Colon (tissue), 2 donors: ENCODE data around the gene KCTD10.
"Not testable (repeated sequence)": the region's sequence is repeated elsewhere in the genome, so short reads cannot be mapped to it uniquely, and the experiment has no call there.

Source experiments
- FAIRE-seq: peaks from 2 replicates; lab custom pipeline; 2012; peaks lifted over from hg19 to GRCh38; lab: Jason Lieb, UNC
- donor health status: control.
- donor health status: control.

Gene KCTD10

DNA sequence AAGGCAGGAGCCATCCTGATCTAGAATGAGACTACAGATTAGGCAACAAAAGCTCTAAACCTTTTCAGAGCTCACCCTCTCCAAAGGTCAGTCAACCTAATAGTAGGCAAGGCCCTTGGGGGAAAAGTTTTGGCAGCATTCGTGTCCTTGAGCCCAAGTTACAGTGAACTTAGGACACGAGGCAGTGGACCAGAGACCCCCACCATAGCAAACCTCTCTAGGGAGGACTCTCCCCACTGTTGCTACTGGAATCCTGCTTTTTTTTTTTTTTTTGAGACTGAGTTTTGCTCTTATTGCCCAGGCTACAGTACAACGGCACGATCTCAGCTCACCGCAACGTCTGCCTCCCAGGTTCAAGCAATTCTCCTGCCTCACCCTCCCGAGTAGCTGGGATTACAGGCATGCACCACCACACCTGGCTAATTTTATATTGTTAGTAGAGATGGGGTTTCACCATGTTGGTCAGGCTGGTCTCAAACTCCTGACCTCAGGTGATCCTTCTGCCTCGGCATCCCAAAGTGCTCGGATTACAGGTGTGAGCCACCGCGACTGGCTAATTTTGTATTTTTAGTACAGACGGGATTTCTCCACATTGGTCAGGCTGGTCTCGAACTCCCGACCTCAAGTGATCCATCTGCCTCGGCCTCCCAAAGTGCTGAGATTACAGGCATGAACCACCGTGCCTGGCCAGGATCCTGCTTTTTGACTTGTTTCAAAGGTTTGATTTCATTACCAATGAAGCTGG lies 3.4 kb downstream of the KCTD10 start:
- FAIRE-seq, result not testable (repeated sequence)

DNA sequence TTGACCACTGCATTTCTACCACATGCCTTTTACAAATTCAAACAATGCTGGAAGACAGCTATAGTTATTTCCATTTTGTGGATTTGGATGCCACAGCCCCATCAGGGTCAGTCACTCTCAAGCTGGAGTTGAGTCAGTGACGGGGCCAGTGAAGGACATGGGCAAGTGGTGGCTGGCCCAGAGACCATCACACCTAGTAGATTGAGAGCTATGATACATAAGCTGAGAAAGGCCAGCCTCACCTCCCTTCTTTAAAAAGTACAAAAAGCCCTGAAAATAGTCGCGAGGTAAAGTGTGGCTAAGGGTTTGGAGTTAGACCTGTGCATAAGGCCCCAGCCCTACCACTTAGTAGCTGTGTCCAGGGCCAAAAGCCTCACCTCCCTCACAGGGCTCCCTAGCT lies 4.1 kb downstream of the KCTD10 start:
- no peak for FAIRE-seq

- no peak for FAIRE-seq
Measured at GRCh38 chr12:109469517-109469916, 7.6 kb downstream of the KCTD10 start.

DNA sequence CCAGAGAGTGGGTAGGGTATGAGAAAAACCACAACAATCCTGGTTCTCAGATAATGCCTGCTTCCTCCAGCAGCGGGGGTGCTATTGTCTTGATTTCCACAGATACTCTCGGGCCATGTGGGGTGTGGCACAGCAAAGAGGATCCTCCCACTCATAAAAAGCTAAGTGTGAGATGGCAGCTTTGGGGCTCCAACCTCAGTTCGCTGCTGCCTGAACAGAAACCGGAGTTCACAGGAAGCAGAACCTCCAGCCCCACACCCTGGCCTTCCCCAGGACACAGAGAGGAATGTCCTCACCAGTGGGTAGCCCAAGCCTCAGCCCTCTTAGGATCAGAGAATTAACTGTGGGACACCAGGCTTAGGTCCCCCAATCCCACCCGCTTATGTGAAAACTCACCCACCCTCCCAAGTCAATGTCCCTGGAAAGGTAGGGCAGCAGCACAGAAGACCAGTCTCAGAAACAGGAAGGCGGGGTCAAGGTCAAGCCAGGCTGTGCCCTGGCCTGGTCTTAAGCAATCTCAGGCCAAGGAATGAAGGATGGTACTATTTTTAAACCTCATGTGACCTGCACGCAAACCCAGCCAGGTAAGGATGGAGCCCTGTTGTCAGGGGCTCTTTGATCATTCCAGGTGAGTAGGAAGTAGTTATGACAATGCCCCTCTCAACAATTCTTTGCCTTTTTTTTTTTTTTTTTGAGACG lies 9.0 kb downstream of the KCTD10 start:
- FAIRE-seq, result no peak

DNA sequence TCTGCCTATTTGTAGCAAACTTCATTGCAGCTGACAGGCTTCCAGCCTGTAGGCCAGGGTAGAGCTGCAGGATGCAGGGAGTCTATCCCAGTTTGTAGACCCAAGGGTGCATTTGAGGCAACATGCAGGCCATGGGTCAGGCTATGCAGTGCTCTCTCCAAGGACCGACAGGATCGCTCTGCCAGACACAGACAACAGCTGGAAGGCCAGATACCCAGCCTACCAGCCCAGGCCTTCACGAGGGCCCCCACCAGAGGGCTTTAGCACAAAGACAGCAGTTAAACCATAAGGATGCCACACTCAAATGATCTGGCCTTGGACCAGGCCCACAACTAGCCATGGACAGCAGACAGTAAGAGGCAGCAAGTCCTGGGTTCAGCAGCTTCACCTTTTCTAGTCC lies 10.3 kb downstream of the KCTD10 start:
- no peak for FAIRE-seq

GRCh38 chr12:109466305-109466704 lies 10.8 kb downstream of the KCTD10 start:
- no peak for FAIRE-seq

- no peak for FAIRE-seq
Measured at GRCh38 chr12:109464642-109465351, 12.3 kb downstream of the KCTD10 start.

GRCh38 chr12:109463756-109464155 lies 13.3 kb downstream of the KCTD10 start:
- no peak for FAIRE-seq

DNA sequence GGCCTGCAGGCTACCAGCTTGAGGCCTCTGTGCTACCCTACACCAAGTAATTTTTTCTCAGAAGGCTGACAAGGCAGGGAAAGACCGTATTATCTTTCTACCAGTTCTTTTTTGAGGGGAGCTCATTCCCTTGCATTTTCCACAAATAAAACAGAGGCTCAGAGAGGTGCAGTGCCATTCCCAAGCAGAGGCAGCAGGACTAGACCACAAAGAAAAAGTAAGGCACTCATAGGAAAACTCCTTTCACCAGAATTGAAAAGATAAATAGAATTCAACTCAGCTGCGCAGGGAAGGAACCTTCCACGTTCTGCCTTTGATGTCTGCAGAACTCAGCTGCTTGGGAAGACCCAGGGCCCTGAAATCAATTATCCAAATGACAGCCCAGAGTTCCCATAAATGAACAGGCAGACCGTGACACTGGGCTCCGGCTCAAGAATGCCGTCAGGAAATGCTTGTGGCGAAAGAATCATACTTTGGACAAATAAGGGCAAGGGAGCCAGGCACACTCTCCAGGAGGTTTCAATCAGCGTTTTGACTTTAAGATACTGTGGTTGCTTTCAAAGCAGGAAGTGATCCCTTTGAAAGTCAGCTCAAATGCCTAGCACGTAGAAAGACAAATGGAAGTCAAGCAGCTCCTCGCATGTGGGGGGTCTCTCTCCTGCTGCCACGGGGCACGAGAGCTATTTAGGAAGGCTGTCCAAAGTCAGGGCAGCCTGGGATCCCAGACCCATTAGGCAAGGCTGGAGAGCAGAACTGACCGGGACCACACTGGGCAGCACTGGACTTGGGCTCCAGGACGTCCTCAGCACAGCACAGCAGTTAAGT lies 14.0 kb downstream of the KCTD10 start:
- FAIRE-seq, result no peak

DNA sequence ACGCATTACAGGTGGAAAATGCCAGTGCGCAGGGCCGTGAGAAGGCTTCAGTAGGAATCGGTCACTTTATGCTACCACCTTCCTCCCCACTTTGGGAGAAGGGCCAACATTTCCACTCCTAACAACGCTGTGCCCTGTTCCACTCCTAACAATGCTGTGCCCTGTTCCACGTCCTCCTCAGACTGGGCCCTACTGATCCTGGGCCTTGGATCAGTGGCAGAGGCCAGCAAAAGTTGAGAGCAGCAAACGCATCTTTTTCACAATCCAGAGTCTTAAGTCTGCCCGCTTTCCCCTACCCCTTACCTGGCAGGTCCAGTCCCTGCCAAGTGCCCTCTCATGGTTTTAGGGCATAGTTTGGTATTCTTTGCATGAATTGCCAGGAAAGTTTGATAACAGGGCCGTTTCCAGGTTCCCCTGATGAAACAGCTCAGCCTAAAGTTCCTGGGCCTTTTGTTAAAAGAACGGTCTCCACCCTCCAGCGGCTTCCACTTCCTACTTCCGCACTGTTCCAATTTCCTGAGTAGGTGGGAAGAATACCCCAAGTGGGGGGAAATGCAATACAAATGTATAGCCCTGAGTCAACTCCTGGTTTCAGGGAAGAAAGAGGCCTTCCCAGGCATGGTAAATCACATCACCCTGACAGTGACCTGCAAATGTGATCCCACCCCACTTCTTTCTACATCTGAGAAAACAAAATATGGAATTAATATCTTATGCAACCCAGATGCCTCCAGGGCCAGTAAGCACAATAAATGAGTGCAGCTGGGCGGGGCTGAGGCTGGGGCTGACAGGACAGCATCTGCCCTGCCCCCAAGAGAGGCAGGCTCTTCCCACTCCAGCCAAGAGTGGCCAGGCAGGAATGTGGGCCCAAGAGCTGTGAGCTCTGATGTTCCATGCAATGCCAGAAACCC lies 15.0 kb downstream of the KCTD10 start:
- no peak for FAIRE-seq

DNA sequence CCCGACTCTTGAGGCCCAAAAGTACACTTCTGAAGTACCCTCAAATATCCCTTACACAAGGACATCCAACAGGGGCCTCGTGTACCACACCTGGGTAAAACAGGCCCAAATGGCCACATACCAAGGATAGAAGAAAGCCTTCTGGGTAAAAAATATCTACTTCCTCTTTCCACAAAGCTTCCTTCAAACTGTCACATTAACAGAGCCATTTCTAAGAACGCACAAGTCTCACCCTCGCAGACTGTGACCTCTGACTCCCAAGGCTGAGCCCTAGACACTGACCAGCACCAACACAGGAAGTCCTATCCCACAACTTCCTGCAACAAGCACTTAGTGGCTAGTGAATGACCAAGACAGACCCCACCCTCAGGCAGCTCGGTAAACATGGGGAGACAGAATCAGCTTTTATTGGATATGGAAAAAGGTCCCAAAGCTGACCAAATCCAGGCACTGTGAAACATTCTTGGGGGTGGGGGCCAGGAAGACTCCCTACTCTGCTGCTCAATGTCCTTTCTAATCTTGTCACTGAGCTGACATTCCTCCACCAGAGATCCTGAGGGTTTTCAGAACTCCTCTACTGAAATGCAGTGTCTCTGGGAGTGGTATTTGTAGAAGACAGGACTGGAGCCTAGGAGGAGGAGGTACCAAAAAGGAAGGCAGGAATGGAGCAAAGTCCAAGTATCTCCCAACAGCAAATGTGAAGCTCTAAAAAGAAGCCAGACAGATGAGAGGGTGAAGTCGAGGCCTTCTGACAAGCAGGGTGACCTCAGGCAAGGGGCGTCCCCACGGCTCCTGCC lies 15.9 kb downstream of the KCTD10 start:
- no peak for FAIRE-seq

DNA sequence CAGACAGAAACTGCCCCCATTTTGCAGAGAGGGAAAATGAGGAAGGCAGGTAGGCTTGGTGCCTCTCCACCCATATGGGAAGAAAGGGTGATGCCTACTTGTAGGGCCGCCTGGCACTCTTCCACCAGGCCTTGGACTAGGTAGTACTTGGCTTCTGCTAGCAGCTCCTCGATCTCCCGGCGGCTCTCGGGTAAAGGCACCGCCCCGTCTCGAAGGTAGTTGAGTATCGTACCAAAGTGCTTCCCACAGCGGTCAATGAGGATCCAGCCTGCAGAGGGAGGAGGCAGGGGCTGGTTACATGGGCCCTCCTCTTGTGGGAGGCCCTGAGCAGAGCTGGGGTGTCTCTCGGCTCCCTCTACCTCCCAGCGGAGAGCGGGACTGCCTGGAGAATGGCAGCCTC lies 16.6 kb downstream of the KCTD10 start:
- no peak for FAIRE-seq

- FAIRE-seq, result no peak
Measured at GRCh38 chr12:109459247-109459646, 17.9 kb downstream of the KCTD10 start.

- no peak for FAIRE-seq
Measured at GRCh38 chr12:109458771-109459208, 18.3 kb downstream of the KCTD10 start.

DNA sequence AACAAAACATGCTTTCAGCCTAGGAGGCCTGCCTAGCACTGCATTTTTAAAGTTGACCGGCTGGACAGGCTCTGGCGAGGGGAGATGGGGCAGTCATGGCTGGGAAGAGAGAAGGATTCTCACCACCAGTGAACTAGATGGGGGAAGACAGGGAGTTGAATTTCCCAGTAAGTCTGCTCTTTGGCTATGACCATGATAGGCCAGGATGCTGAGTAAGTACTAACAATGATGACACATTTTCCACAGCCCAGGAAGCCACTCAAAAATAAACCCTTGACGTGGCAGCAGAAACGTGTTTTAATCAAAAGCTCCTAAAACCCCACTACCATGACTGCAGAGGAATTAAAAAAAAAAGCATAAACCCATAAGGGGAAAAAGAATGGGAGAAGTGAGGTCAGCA lies 19.0 kb downstream of the KCTD10 start:
- FAIRE-seq, result no peak

DNA sequence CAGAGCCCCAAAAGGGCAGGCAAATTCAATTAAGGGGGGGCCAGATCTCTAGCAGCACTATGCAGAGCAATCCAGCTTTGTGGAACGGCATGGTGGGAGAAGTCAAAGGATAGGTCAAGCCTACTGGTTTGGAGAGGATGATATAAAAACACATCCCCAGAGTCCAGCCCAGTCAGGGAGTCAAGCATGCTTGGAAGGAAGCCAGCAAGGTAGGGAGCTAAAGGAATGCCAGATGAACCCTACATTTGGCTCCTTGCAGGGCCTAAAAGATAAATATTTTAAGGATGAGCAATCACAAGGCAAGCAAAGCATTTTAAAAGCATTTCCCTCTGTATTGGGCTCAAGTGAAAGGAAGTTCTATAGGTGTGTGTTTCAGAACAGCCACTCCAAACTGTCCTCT lies 21.4 kb downstream of the KCTD10 start:
- FAIRE-seq, result no peak

DNA sequence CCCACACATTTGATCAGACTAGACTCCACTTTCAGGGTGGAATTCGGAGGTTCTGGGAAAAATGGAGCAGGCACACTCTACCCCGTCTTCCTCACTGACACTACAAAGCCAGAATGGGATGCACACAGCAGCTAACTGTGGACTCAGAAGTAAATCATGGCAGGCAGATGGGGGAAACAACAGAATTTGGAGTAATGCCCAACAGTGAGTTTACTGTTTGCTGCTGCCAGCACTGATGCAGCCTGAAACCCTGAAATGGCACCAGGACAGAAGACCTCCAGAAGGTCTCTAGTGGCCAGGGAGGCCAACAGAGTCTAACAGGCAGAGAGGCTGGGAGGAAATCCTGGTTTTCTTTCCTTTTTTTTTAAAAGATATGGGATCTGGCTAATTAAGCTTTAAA lies 24.6 kb downstream of the KCTD10 start:
- no peak for FAIRE-seq

- no peak for FAIRE-seq
Measured at GRCh38 chr12:109451400-109451799, 25.7 kb downstream of the KCTD10 start.

- FAIRE-seq, result no peak
Measured at GRCh38 chr12:109450980-109451379, 26.1 kb downstream of the KCTD10 start.

GRCh38 chr12:109449845-109450532 lies 27.1 kb downstream of the KCTD10 start:
- FAIRE-seq, result no peak
